Central memory CD8-positive, alpha-beta T cell (primary cell): Measurements from ENCODE around the gene EIF3CL.
"Not testable (repeated sequence)": the region's sequence is repeated elsewhere in the genome, so short reads cannot be mapped to it uniquely, and the experiment has no call there.

ENCODE experiments used
- ATAC-seq: fragments of 150-1000 bp; cut with Tn5 transposase; replicated peaks from 2 replicates; pipeline ENCODE4 v1.10.0; 2022; ENCODE audit warnings: mild to moderate bottlenecking, moderate FRiP score, moderate number of reproducible peaks; ENCODE audit not compliant: poor library complexity, severe bottlenecking; ENCODE audit errors: extremely low read depth
- DNase-seq, 2 donors: peaks; one replicate each; pipeline ENCODE4 v3.0.0; 2021; ENCODE audit warnings: low spot score in 2 of 2
- H3K27ac Mint-ChIP-seq: one replicate; pipeline ENCODE4 v1.8.0; 2022; ENCODE audit warnings: low read depth, mild to moderate bottlenecking, moderate library complexity, mixed read lengths
- H3K27me3 Mint-ChIP-seq: one replicate; pipeline ENCODE4 v1.8.0; 2022; ENCODE audit warnings: mixed read lengths
- H3K36me3 Mint-ChIP-seq: one replicate; pipeline ENCODE4 v1.8.0; 2022; ENCODE audit warnings: mild to moderate bottlenecking, moderate library complexity, mixed read lengths; ENCODE audit not compliant: insufficient read depth
- H3K4me1 Mint-ChIP-seq: one replicate; pipeline ENCODE4 v1.8.0; 2022; ENCODE audit warnings: mixed read lengths
- H3K4me3 Mint-ChIP-seq: one replicate; pipeline ENCODE4 v1.8.0; 2022; ENCODE audit warnings: mild to moderate bottlenecking, moderate library complexity, mixed read lengths
- H3K9me3 Mint-ChIP-seq: one replicate; pipeline ENCODE4 v1.8.0; 2022; ENCODE audit warnings: mixed read lengths

EIF3CL gene

DNA sequence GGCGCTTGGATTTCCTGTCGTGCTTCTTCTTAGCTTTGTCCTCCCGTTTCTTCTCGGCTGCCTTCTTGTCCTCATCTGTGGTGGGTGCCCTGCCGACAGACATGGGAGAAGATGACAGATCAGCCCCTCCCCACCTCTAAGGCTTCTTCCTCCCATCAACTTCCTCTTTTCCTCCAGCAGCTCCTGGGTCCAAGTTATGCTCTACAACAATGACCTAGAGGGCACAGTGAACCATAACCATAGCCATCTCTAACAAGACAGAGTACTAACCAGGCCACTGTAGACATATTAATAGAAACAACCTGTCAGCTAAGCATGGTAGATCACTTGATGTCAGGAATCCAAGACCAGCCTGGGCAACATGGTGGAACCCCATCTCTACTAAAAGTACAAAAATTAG is 11.6 kb downstream of the EIF3CL start:
- H3K9me3 Mint-ChIP-seq, H3K4me1 Mint-ChIP-seq, H3K27ac Mint-ChIP-seq: not testable (repeated sequence)

DNA sequence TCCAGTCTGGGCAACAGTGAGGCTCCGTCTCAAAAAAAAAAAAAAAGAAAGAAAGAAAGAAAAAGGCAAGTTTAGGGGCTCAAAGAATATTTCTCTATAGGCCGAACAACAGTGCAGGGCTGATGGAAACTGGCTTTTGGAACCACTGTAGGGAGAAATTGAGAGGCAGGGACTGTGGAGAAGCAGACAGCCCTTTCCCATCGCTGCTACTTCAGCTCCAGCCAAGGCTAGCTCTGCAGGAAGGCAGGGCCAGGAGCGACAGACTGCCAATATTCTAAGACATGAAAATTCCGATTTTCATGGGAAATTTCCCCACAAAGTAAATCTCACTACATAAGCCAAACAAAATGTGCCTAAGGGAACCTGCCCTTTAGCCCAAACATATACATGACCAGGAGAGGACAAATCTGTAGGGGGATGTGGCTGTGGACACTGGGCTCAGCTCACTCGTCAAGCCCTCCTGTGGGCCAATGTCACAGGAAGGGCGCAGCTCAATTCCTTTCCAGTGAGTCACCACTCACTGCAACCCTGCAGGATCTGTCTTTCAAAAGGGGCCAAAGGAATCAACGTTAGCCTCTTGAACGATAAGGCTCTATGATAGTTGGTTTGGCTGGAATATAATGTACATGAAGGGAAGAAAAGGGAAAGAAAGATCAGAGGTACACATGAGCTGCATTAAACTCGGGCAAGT is 21.3 kb downstream of the EIF3CL start:
- not testable (repeated sequence) for H3K4me1 Mint-ChIP-seq, H3K36me3 Mint-ChIP-seq, H3K4me3 Mint-ChIP-seq, H3K9me3 Mint-ChIP-seq, ATAC-seq, H3K27me3 Mint-ChIP-seq, DNase-seq, H3K27ac Mint-ChIP-seq

More for the DNA sequence above, 11.6 kb downstream of the EIF3CL start:
- not testable (repeated sequence) for DNase-seq, ATAC-seq, H3K27me3 Mint-ChIP-seq, H3K36me3 Mint-ChIP-seq, H3K4me3 Mint-ChIP-seq

DNA sequence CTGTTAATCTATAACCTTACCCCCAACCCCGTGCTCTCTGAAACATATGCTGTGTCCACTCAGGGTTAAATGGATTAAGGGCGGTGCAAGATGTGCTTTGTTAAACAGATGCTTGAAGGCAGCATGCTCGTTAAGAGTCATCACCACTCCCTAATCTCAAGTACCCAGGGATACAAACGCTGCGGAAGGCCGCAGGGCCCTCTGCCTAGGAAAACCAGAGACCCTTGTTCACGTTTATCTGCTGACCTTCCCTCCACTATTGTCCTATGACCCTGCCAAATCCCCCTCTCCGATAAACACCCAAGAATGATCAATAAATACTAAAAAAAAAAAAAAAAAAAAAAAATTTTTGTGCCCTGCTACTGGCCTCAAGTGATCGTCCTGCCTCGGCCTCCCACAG is 25.8 kb downstream of the EIF3CL start:
- not testable (repeated sequence) for H3K36me3 Mint-ChIP-seq, H3K4me3 Mint-ChIP-seq, ATAC-seq, H3K27ac Mint-ChIP-seq, DNase-seq, H3K4me1 Mint-ChIP-seq, H3K9me3 Mint-ChIP-seq, H3K27me3 Mint-ChIP-seq

DNA sequence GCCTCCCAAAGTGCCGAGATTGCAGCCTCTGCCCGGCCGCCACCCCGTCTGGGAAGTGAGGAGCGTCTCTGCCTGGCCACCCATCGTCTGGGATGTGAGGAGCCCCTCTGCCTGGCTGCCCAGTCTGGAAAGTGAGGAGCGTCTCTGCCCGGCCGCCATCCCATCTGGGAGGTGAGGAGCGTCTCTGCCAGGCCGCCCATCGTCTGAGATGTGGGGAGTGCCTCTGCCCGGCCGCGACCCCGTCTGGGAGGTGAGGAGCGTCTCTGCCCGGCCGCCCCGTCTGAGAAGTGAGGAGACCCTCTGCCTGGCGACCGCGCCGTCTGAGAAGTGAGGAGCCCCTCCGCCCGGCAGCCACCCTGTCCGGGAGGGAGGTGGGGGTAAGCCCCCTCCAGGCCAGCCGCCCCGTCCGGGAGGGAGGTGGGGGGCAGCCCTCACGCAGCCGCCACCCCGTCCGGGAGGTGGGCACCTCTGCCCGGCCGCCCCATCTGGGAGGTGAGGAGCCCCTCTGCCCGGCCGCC is 26.5 kb downstream of the EIF3CL start:
- H3K4me1 Mint-ChIP-seq, H3K9me3 Mint-ChIP-seq, H3K36me3 Mint-ChIP-seq, H3K27me3 Mint-ChIP-seq, H3K4me3 Mint-ChIP-seq, ATAC-seq, DNase-seq, H3K27ac Mint-ChIP-seq: not testable (repeated sequence)

DNA sequence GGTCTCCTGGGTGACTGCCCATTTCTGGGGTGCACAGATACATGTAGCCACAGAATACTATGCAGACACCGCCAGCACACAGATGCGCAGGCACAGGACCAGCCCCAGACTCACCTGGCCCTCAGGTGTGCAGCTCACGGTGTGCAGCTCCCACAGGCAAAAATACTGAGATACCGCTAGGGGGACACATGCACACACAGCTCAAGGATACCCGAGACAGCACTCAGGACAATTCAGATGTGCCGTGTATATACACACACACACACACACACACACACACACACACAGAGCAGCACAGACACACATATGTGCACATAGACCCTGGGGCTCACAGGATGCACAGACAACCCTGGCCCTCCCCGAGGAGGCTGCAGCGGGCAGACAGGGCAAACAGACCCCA is 28.5 kb downstream of the EIF3CL start:
- DNase-seq, H3K27me3 Mint-ChIP-seq, H3K36me3 Mint-ChIP-seq, H3K4me3 Mint-ChIP-seq, H3K27ac Mint-ChIP-seq, H3K4me1 Mint-ChIP-seq, H3K9me3 Mint-ChIP-seq: not testable (repeated sequence)
- ATAC-seq, result peak; percentile 64

DNA sequence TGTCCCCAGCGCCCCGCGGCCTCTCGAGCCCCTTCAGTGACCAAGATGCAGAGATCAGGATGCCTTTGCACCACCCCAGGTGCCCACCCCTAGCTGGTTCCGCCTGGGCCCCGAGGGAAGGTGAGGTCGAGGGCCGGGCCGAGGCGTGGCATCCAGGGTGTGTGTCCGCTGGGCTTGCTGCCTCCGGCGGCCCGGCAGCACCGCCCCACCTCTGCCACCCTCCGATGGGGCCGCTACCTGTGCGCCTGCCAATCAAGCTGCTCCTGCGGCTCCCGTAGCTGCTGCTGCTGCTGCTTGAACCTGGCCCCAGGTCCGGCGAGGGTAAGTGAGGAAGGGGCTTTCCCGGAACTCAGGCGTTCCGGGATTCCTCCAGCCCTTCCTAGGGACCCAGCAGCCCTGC is 29.4 kb downstream of the EIF3CL start:
- H3K4me1 Mint-ChIP-seq, H3K4me3 Mint-ChIP-seq, H3K27me3 Mint-ChIP-seq, H3K36me3 Mint-ChIP-seq, ATAC-seq, H3K27ac Mint-ChIP-seq, DNase-seq, H3K9me3 Mint-ChIP-seq: not testable (repeated sequence)

DNA sequence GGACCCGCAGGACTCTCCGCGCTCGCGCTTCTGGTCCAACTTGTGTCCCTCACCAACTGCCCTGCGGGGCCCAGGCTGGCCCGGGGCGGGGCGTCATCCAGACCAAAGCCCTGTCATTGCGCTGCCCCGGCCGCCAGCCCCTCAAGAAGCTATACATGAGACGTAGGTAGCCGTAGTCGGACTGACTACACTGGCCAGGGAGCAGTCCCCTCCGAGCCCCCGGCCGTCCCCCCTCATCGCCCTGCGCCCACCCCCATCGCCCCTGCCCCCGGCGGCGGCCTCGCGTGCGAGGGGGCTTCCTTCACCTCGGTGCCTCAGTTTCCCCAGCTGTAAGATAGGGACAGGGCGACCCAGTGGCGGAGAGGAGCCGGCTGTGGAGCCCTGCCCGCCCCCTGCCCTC is 35.7 kb downstream of the EIF3CL start:
- not testable (repeated sequence) for H3K27me3 Mint-ChIP-seq, H3K4me1 Mint-ChIP-seq, H3K36me3 Mint-ChIP-seq, H3K27ac Mint-ChIP-seq, DNase-seq, H3K4me3 Mint-ChIP-seq, H3K9me3 Mint-ChIP-seq, ATAC-seq

DNA sequence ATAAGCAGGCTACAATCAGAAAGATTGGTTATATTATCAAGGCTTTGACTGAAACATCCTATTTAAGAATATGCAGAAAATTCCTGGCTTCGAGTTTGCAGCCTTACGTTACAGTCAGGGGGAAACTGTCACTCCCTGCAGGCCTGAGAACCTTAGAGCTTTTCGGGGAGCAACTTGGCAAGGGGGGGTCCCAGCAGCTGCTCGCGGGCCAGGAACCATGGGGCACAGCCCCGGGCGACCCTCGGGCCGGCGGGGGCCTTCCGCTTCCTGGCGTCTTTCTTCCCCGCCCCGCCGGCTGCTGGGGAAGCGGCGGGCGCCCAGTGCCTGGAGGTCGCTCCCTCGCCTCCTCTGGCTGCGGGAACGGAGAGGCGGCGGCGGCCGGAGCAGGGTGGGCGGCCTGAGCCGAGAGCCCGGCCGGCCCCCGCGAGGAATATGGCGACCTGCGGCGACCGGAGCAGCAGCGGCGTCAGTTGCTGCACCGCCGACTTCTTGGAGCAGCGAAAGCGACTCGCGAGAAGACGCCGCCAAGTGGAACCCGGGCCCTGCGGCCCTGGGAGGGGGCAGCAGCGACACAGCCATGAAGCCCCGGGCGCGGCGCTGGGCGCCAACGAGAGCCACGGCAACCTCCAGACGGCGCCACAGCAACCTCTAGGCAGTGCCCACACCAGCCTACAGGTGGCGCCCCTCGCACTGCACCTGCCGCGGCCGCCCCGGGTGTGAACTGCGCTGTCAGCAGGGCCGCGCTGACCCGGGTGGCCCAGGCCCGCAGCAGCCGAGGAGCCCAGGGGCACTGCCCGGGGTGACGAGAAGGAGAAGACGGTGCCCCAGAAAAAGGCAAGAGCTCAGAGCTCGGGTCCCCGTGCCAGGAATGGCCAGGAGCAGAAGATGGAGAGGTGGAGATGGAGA is 39.1 kb downstream of the EIF3CL start:
- H3K27me3 Mint-ChIP-seq, H3K4me1 Mint-ChIP-seq, H3K27ac Mint-ChIP-seq, H3K9me3 Mint-ChIP-seq, H3K4me3 Mint-ChIP-seq, H3K36me3 Mint-ChIP-seq: not testable (repeated sequence)
- ATAC-seq (peak; percentile 99), DNase-seq (peak in 1 of 2 donors; percentile 22)

DNA sequence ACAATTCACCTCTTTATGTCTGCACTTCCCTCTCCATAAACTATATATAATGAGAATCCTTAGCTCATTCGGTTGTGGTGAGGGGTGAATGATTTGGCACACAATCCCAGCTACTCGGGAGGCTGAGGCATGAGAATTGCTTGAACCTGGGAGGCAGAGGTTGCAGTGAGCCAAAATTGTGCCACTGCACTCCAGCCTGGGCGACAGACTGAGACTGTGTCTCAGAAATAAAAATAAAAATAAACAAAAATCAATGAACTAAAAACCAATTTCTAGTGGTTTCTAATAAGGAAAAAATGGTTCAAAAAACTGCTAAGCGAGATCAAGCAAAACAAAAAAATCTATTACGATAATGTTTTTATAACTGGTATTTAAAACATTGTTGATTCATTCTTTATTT is 40.2 kb downstream of the EIF3CL start, which contains the start of gene NPIPB6:
NPIPB6 (minus strand) TSS at position 101 of the 400 bp plus-strand sequence. CDS start 686 bp downstream, outside the sequence.
- H3K9me3 Mint-ChIP-seq, DNase-seq, H3K27ac Mint-ChIP-seq, H3K4me3 Mint-ChIP-seq, H3K36me3 Mint-ChIP-seq, H3K27me3 Mint-ChIP-seq, H3K4me1 Mint-ChIP-seq, ATAC-seq: not testable (repeated sequence)

DNA sequence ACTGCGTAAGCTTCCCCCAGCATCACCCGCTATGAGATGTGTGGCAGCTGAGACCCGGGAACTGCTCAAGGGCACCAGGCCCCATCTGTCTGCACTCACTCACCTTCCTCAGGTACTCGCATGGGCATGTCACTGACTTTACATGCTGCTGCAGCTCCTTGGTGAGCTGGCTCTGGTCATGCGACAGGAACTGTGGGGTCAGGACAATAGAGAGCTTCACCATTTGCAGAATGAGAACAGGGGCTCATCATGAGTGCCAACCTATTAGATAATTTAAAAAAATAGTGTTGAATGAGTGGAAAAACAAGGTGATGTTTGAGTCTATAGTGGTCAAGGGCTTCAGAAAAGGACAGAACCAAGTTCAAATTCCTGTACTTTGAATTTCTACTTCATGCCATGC is 41.0 kb downstream of the EIF3CL start:
- not testable (repeated sequence) for H3K27ac Mint-ChIP-seq, H3K36me3 Mint-ChIP-seq, ATAC-seq, H3K4me3 Mint-ChIP-seq, H3K27me3 Mint-ChIP-seq, DNase-seq, H3K9me3 Mint-ChIP-seq, H3K4me1 Mint-ChIP-seq

DNA sequence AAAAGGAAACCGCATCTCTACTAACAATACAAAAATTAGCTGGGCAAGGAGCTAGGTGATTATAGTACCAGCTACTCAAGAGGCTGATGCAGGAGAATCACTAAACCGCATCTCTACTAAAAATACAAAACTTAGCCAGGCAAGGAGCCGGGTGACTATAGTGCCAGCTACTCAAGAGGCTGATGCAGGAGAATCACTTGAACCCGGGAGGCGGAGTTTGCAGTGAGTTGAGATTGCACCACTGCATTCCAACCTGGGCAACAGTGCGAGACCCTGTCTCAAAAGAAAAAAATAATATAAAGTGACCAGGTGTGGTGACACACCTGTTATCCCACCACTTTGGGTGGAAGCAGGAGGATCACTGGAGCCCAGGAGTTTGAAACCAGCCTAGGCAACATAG is 65.4 kb downstream of the EIF3CL start:
- not testable (repeated sequence) for H3K36me3 Mint-ChIP-seq, DNase-seq, H3K4me3 Mint-ChIP-seq, H3K27me3 Mint-ChIP-seq, H3K9me3 Mint-ChIP-seq, ATAC-seq, H3K4me1 Mint-ChIP-seq, H3K27ac Mint-ChIP-seq

DNA sequence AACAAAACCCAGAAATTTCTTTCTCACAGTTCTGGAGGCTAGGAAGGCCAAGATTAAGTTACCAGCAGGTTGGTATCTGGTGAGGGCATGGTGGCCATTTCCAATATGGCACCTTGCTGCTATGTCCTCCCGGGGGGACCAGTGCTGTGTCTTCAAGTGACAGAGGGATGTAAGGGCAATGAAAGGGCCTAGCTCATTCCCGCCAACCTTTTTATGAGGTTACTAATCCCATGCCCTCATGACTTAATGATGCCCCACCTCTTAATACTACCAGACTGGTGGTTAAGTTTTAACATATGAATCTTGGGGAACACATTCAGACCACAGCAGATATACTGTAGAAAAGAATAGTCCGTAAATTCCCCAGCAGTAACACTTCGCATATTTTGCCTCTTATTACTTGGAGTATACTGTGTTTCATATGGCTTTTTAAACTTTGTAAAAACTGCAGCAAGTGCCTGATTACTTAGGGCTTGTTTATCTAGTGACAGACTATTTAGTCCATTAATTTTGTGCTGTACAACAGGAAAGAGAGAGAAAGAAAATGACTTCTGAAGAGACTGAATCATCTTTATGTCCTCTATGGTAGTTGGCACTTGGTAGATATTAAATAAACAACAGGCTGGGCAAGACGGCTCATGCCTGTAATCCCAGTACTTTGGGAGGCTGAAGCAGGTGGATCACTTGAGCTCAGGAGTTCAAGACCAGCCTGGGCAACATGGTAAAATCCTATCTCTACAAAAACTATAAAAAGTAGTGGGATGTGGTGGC is 66.5 kb downstream of the EIF3CL start:
- not testable (repeated sequence) for H3K4me3 Mint-ChIP-seq, H3K27ac Mint-ChIP-seq, H3K27me3 Mint-ChIP-seq, H3K36me3 Mint-ChIP-seq, DNase-seq, ATAC-seq, H3K9me3 Mint-ChIP-seq, H3K4me1 Mint-ChIP-seq
